Stomach (tissue), 9 donors: ENCODE results near the gene DSC3. TPM values are rescaled to one million over a fixed set of nuclear protein-coding genes. Genes with fewer than 3 reads are reported as not detected.

Experiments
- DNase-seq, 2 donors: peaks; one replicate each; pipeline versions ENCODE4 v3.0.0 to v3.0.0-alpha.2; 2013 to 2019
- H3K27ac ChIP-seq, 5 donors: fragments of 200-600 bp in 4 of 5; sonication (generic) in 4 of 5; one replicate each; pipeline ENCODE4 v1.5.1; 2013 to 2019; ENCODE audit warnings: mild to moderate bottlenecking in 1 of 5, moderate library complexity in 1 of 5
- H3K27me3 ChIP-seq, 3 donors: fragments of 200-600 bp; sonication (generic); one replicate each; pipeline ENCODE4 v1.5.1; 2017 to 2019; ENCODE audit warnings: mixed run types in 1 of 3
- H3K36me3 ChIP-seq, 4 donors: fragments of 200-600 bp; sonication (generic); 1 replicate in 3 of 4; 2 replicates in 1 of 4; pipeline ENCODE4 v1.5.1; 2016 to 2019
- H3K4me1 ChIP-seq, 4 donors: fragments of 200-600 bp; sonication (generic); one replicate each; pipeline ENCODE4 v1.5.1; 2016 to 2019
- H3K4me3 ChIP-seq, 4 donors: fragments of 200-600 bp; sonication (generic) in 3 of 4; one replicate each; pipeline ENCODE4 v1.5.1; 2016 to 2019; ENCODE audit warnings: mild to moderate bottlenecking in 1 of 4
- H3K9me3 ChIP-seq, 4 donors: fragments of 200-600 bp; sonication (generic); one replicate each; pipeline ENCODE4 v1.5.1; 2016 to 2019
- CTCF ChIP-seq, 7 experiments: fragments of 450-650 bp in 4 of 7; fragments of 200-600 bp in 3 of 7; sonication (generic) in 3 of 7; IDR thresholded peaks; one replicate each; pipeline ENCODE4 v1.5.1; 2016 to 2019; ENCODE audit warnings: antibody characterized with exemption in 7 of 7, control low read depth in 2 of 7, mild to moderate bottlenecking in 1 of 7
- EP300 ChIP-seq: sonication (generic); formaldehyde crosslinking; IDR thresholded peaks from one replicate; pipeline ENCODE4 v1.6.1; 2017; ENCODE audit warnings: antibody characterized with exemption
- POLR2A ChIP-seq, 4 donors: fragments of 450-650 bp; IDR thresholded peaks; one replicate each; pipeline ENCODE4 v1.6.1; 2016; ENCODE audit warnings: antibody characterized with exemption in 4 of 4, control low read depth in 2 of 4, mild to moderate bottlenecking in 1 of 4, moderate library complexity in 1 of 4
- POLR2AphosphoS5 ChIP-seq, 3 donors: sonication (generic); formaldehyde crosslinking; IDR thresholded peaks; one replicate each; pipeline ENCODE4 v1.6.1; 2016; ENCODE audit warnings: antibody characterized with exemption in 3 of 3
- WGBS, 5 donors: extraction: QIAGEN DNeasy Blood & Tissue Kit in 3 of 5; methylation state at CpG; one replicate each; pipeline versions ENCODE4 v1.1.5 to v1.1.7; 2013 to 2018; 5-methylcytosine and 5-hydroxymethylcytosine counted together
- intact Hi-C: fragments of 100-400 bp; cut with DNase I; formaldehyde crosslinking; loops from one replicate; pipeline ENCODE4 v1.15.1; 2023; ENCODE audit warnings: low total_unique reads
- polyA plus RNA-seq, 3 donors: library from polyadenylated mRNA; stranded (reverse); fragments of 200-250 nt; gene quantifications; one replicate each; pipeline ENCODE4 v1.2.3, GENCODE V29; 2013
- total RNA-seq, 5 donors: library from RNA; depleted of rRNA; stranded (reverse); fragments of >200 nt; gene quantifications; one replicate each; pipeline versions ENCODE4 v1.1.0 to v1.2.3, GENCODE V29; 2014 to 2016
- donor health status: healthy with polysubstance abuse.
- donor health status: Bipolar disorder and iron deficiency.
- donor health status: healthy.

Gene DSC3
- total and polyA plus RNA-seq, 8 donors, result 1.2 to 26.6 (median 2.2) TPM; not detected in 5

- intact Hi-C loops, result no loop called here
- no peaks in the 10 kb centered on the region for H3K27me3 ChIP-seq
- H3K27ac ChIP-seq, result no peak overlapping the region
- no peaks in the 10 kb centered on the region for H3K9me3 ChIP-seq
- 76 to 84% (median 81%) methylated on average over 6 of the region's 6 CpGs for WGBS, 5 donors
- TF ChIP-seq POLR2A (IDR thresholded peaks at IDR 0.05), result no peak
- TF ChIP-seq EP300, result no peak
- TF ChIP-seq POLR2AphosphoS5 (IDR thresholded peaks at IDR 0.05), result no peak
- DNase-seq, result no peak
- no peak overlapping the region for H3K4me3 ChIP-seq
- no peaks in the 10 kb centered on the region for H3K4me1 ChIP-seq
- peaks cover 0 to 22% (median 0%) of the 10 kb centered on the region in 4 donors for H3K36me3 ChIP-seq
Measured at GRCh38 chr18:31065036-31065773, 22.7 kb upstream of the DSC3 start.

DNA sequence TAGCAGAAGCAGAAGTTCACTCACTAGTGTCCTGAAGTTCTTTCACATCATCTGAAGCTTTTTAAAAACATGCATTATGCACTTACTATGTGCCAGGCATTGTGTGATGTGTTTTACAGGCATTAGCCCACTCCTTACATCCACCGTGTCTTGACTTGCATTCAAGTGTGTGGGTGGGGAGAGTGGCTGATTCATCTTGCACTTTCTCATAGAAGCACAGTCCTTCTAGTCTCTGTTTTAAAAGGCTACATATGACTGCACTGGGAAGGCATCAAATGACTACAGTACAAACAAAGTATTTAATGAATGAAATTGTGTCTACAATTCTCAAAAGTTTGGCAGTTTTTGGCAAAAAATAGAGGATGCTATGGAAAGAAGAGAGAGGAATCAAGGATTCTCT, 21.6 kb upstream of the DSC3 start:
- Histone ChIP-seq H3K27ac (no peak overlapping the region), H3K36me3 (peaks cover 0 to 18% (median 0%) of the 10 kb centered on the region in 4 donors), H3K4me3 (no peak overlapping the region), H3K9me3 (no peaks in the 10 kb centered on the region), H3K27me3 (no peaks in the 10 kb centered on the region), H3K4me1 (no peaks in the 10 kb centered on the region)
- intact Hi-C loops, result no loop called here
- no peak for DNase-seq
- 44 to 63% (median 50%) methylated on average over 1 of the region's 1 CpG for WGBS, 5 donors
- TF ChIP-seq POLR2AphosphoS5 (IDR thresholded peaks at IDR 0.05) (no peak), EP300 (no peak), CTCF (IDR thresholded peaks at IDR 0.05) (no peak), POLR2A (IDR thresholded peaks at IDR 0.05) (no peak)

DNA sequence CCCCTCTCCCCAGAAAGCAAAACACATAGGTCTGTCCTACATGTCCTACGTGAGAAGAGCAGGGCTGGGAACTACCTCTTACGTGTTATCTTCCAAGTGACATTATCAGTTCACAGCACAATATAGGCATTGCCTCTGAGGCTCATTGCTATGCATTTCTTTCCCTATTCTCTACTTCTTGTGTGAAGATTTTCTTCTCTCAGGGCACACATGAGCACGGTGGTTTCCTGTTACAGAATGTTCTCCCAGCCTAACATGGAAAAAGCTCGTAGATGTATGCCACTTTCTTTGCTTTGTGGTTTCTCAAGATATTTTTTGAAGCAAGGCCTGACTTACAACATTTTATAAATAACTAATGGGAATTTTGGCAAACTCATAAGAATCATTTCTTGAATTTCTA, 19.4 kb upstream of the DSC3 start:
- intact Hi-C loops, result no loop called here
- Histone ChIP-seq H3K27ac (no peak overlapping the region), H3K27me3 (no peaks in the 10 kb centered on the region), H3K9me3 (no peaks in the 10 kb centered on the region), H3K36me3 (no peaks in the 10 kb centered on the region), H3K4me3 (no peak overlapping the region), H3K4me1 (no peaks in the 10 kb centered on the region)
- no peak for TF ChIP-seq POLR2AphosphoS5 (IDR thresholded peaks at IDR 0.05)
- TF ChIP-seq POLR2A (IDR thresholded peaks at IDR 0.05), result no peak
- TF ChIP-seq EP300, result no peak
- TF ChIP-seq CTCF (IDR thresholded peaks at IDR 0.05), result no peak
- 33 to 48% (median 37%) methylated on average over 4 of the region's 4 CpGs for WGBS, 5 donors
- no peak for DNase-seq

GRCh38 chr18:31058897-31059296, 16.4 kb upstream of the DSC3 start:
- no peak overlapping the region for H3K27ac ChIP-seq
- 92 to 97% (median 95%) methylated on average over 3 of the region's 3 CpGs for WGBS, 5 donors
- H3K36me3 ChIP-seq, result no peaks in the 10 kb centered on the region
- TF ChIP-seq EP300 (no peak), CTCF (IDR thresholded peaks at IDR 0.05) (no peak), POLR2A (IDR thresholded peaks at IDR 0.05) (no peak), POLR2AphosphoS5 (IDR thresholded peaks at IDR 0.05) (no peak)
- peaks cover 0 to 3% (median 0%) of the 10 kb centered on the region in 4 donors for H3K9me3 ChIP-seq
- intact Hi-C loops, result no loop called here
- H3K4me3 ChIP-seq, result no peak overlapping the region
- no peaks in the 10 kb centered on the region for H3K27me3 ChIP-seq
- H3K4me1 ChIP-seq, result no peaks in the 10 kb centered on the region
- no peak for DNase-seq

DNA sequence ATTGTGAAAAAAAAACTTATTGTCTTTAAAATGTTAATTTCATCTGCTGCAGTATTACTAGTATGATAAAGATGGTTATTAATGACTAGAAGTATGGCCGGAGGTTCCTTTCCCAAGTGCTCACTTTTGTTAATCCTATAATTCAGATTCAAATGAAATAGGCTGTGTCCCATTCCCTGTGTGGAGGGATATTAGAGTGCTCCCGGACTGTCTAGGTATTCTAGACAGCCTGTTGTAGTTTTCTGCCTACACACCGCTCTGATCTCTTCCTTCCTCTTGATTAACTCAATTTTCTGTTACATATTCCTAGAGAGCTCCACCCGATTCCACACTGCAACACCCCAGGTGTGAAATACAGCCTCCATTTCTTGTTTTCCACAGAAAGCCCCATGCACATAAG, 15.4 kb upstream of the DSC3 start:
- Histone ChIP-seq H3K9me3 (peaks cover 0 to 9% (median 0%) of the 10 kb centered on the region in 4 donors), H3K36me3 (no peaks in the 10 kb centered on the region), H3K4me1 (no peaks in the 10 kb centered on the region), H3K27ac (no peak overlapping the region), H3K4me3 (no peak overlapping the region), H3K27me3 (no peaks in the 10 kb centered on the region)
- DNase-seq, result no peak
- WGBS, 5 donors, result 83 to 89% (median 86%) methylated on average over 4 of the region's 4 CpGs
- intact Hi-C loops, result no loop called here
- TF ChIP-seq CTCF (IDR thresholded peaks at IDR 0.05) (no peak), POLR2AphosphoS5 (IDR thresholded peaks at IDR 0.05) (no peak), POLR2A (IDR thresholded peaks at IDR 0.05) (no peak), EP300 (no peak)
